ENCODE results near the gene LYRM2.

- no peak for TF ChIP-seq YY1 (IDR thresholded peaks at IDR 0.05; ENCODE audit: insufficient read depth, insufficient read length)
- no peak for TF ChIP-seq ZNF274 (IDR thresholded peaks at IDR 0.05; ENCODE audit: low read depth, low read length)
Measured at GRCh38 chr6:89613790-89614189, 24.8 kb downstream of the LYRM2 start.
